GM19099 (cell line): ENCODE measurements around the gene DNAJB11.

ENCODE experiments used
- POLR2A ChIP-seq: IDR thresholded peaks from 3 replicates; pipeline ENCODE4 v1.6.1; 2011; ENCODE audit warnings: low read depth; ENCODE audit not compliant: insufficient read length; ENCODE audit errors: extremely low read depth

DNAJB11 gene

GRCh38 chr3:186582541-186582940 lies 12.0 kb downstream of the DNAJB11 start:
- no peak for TF ChIP-seq POLR2A

- TF ChIP-seq POLR2A = no peak
Observed at GRCh38 chr3:186583831-186584230, 13.3 kb downstream of the DNAJB11 start.

DNA sequence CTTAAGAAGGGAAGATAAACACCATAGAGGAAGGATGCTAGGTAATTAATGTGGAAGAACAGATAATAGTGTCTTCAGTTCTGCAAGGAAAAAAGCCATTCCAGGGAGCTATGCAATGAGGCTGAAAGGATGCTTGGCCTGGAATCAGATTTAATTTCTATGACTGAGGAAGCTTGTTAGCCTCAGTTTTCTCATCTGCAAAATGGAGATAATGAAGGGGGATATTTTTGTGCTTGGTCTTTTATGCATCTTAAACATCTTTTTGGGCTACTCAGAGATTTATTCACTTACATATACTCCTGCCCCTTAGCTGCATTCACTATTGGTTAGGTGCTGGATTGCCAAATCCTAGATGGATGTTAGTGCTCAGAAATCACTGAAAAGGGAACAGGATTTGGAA lies 16.7 kb downstream of the DNAJB11 start:
- TF ChIP-seq POLR2A = no peak

GRCh38 chr3:186588632-186589031 lies 18.1 kb downstream of the DNAJB11 start:
- no peak for TF ChIP-seq POLR2A

- TF ChIP-seq POLR2A = no peak
Observed at GRCh38 chr3:186589121-186589520, 18.6 kb downstream of the DNAJB11 start.

DNA sequence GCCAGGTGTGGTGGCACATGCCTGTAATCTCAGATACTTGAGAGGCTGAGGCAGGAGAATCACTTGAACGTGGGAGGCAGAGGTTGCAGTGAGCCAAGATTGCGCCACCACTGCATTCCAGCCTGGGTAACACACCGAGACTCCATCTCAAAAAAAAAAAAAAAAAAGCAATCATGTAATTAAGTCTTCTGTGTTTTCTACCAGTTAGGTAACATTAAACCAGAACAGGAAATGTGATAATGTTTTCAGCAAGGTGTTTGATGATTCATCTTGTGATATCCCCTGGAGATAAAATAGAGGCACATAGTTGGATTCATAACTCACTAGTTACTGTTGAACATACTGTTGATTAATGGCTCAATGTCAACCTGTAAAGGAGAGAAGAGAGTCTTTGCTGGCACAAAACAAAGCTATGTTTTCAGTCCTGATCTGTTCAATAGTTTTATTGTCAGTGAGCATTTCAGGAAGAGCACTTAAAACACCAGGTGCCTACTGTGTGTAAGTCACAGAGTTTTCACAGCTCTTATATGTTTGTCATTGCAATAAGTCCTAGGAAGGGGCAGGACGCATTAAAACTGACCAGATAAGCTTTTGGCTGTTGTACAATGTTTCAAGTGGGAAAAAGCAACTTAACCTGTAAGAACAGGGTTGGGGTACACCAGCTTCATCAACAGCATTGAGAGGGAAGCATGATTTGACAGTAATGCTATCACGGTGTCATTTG lies 19.5 kb downstream of the DNAJB11 start:
- no peak for TF ChIP-seq POLR2A

DNA sequence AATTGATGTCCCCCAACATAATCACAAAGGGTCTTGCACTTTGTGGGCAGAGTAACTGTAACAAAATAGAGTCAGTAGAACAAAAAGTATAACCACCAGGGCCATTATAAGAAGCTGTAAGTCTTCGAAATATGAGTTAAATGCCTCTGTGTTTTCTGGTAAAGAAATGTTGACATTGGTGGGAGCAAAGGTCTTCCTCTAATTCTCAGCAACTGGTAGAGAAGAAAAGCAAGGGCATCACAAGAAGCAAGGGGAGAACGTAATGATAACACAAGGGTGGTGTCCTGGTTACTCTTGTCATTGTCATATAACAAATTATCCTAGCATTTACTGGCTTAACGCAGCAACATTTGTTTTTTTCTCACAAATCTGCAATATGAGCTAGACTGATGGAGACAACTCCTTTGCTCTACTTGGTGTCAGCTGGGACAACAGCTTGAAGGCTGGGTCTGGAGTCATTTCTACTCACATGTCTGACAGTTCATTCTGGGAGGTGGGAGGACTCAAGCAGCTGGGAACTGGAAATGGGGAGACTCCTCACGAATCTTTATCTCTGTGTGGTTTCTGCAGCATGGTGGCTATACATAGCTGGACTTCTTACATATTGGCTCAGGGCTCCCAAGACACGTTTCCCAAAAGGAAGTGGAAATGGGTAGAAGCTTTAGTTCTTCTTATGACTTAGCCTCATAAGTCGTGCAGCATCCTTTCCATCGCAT lies 20.2 kb downstream of the DNAJB11 start:
- TF ChIP-seq POLR2A = no peak

- no peak for TF ChIP-seq POLR2A
Observed at GRCh38 chr3:186592682-186593081, 22.2 kb downstream of the DNAJB11 start.

GRCh38 chr3:186593862-186594261 lies 23.3 kb downstream of the DNAJB11 start:
- no peak for TF ChIP-seq POLR2A

DNA sequence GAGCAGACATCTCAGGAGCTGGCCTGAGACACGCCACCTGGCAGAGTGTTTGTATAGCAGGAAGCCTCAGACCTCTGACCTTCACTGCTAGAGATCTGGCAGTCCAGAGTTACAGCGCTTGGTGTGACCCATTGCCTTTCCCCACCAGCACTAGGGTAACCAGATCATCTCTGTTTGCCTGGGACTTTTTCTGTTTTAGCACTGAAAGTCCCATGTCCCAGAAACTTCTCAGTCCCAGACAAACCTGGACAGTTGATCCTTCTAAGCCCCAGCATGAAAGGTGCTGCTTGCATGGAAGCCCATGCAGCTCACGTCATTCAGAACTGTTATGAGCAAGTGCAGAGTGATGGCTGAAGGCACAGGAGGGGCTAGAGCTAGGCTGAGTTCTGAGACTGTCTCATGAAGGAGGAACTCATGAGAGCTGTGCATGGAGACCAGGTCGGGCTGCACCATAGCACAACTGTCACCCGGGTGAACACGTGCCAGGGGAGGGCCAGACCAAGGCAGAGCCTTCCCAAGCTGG lies 24.1 kb downstream of the DNAJB11 start:
- TF ChIP-seq POLR2A = no peak

DNA sequence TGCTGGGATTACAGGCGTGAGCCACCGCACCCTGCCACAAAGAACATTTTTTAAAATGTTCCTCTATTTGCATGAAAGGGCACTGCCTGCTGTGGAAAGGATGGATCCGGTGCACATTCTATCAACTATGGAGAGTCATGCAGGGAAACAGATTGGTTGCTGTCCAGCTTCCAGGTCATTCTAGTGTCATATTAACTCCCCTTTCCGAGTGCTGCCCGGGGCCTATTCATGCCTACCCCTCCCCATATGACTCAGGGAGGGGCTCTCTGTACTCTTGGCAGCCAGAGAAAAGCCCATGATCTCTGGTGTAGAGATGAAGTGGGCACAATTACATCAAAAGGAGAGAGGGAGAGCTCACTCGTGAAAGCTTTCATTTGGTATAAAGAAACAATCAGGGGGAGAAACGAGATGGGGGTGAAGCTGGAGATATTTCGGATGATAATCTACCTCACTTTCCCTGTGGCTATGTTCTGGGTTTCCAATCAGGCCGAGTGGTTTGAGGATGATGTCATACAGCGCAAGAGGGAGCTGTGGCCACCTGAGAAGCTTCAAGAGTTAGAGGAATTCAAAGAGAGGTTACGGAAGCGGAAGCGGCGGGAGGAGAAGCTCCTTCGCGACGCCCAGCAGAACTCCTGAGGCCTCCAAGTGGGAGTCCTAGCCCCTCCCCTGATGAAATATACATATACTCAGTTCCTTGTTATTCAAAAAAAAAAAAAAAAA lies 26.2 kb downstream of the DNAJB11 start:
- TF ChIP-seq POLR2A = no peak

GRCh38 chr3:186598108-186598784 lies 27.7 kb downstream of the DNAJB11 start:
- TF ChIP-seq POLR2A = no peak

GRCh38 chr3:186598794-186599141 lies 28.2 kb downstream of the DNAJB11 start:
- TF ChIP-seq POLR2A = no peak

- TF ChIP-seq POLR2A = no peak
Observed at GRCh38 chr3:186599142-186599784, 28.7 kb downstream of the DNAJB11 start.

GRCh38 chr3:186599785-186600166 lies 29.3 kb downstream of the DNAJB11 start:
- no peak for TF ChIP-seq POLR2A
